SK-N-SH treated with all-trans-retinoic acid at 6 μM for 48 hours (cell line): ENCODE data around the gene TSSK2.
"Not testable (repeated sequence)": the region's sequence is repeated elsewhere in the genome, so short reads cannot be mapped to it uniquely, and the experiment has no call there.

ENCODE experiments used
- ATAC-seq: fragments of 200-7000 bp; cut with Tn5 transposase; 3 replicates; pipeline ENCODE4 v1.9.1; 2020; ENCODE audit warnings: mild to moderate bottlenecking, moderate library complexity
- ARNTL ChIP-seq: fragments of 450-650 bp; formaldehyde crosslinking; IDR thresholded peaks from 2 replicates; pipeline ENCODE4 v1.5.0; 2020; ENCODE audit warnings: low read depth, mild to moderate bottlenecking, moderate library complexity, borderline replicate concordance
- BACH2 ChIP-seq: fragments of 250-450 bp; sonication (Bioruptor Pico); IDR thresholded peaks from 2 replicates; pipeline ENCODE4 v1.9.0; 2021; ENCODE audit warnings: mild to moderate bottlenecking, borderline replicate concordance
- CSDC2 ChIP-seq: fragments of 250-450 bp; sonication (Bioruptor Pico); IDR thresholded peaks from 2 replicates; pipeline ENCODE4 v1.5.0; 2020; ENCODE audit warnings: mild to moderate bottlenecking, moderate library complexity
- CSRNP3 ChIP-seq: fragments of 250-450 bp; sonication (Bioruptor Pico); IDR thresholded peaks from 2 replicates; pipeline ENCODE4 v1.5.1; 2021; ENCODE audit warnings: mild to moderate bottlenecking, moderate library complexity
- ESRRG ChIP-seq: fragments of 250-450 bp; sonication (Bioruptor Pico); IDR thresholded peaks from 2 replicates; pipeline ENCODE4 v1.6.1; 2021; ENCODE audit warnings: mild to moderate bottlenecking
- GLIS3 ChIP-seq: fragments of 250-450 bp; sonication (Bioruptor Pico); IDR thresholded peaks from 2 replicates; pipeline ENCODE4 v1.5.0; 2020; ENCODE audit warnings: mild to moderate bottlenecking, moderate library complexity
- ISL1 ChIP-seq: fragments of 250-450 bp; sonication (Bioruptor Pico); IDR thresholded peaks from 2 replicates; pipeline ENCODE4 v2.1.2; 2022; ENCODE audit warnings: mild to moderate bottlenecking, moderate library complexity
- OSR1 ChIP-seq: fragments of 250-450 bp; sonication (Bioruptor Pico); IDR thresholded peaks from 2 replicates; pipeline ENCODE4 v1.8.0; 2022; ENCODE audit warnings: moderate library complexity, mild to moderate bottlenecking, inconsistent platforms
- PATZ1 ChIP-seq: fragments of 250-450 bp; sonication (Bioruptor Pico); IDR thresholded peaks from 2 replicates; pipeline ENCODE4 v1.8.0; 2020; ENCODE audit warnings: mild to moderate bottlenecking, moderate library complexity, borderline replicate concordance
- PPARA ChIP-seq: fragments of 250-450 bp; sonication (Bioruptor Pico); IDR thresholded peaks from 2 replicates; pipeline ENCODE4 v1.5.0; 2020; ENCODE audit warnings: mild to moderate bottlenecking, borderline replicate concordance
- RARB ChIP-seq: fragments of 250-450 bp; sonication (Bioruptor Pico); IDR thresholded peaks from 2 replicates; pipeline ENCODE4 v1.8.0; 2021; ENCODE audit warnings: mild to moderate bottlenecking, moderate library complexity
- SNAI2 ChIP-seq: fragments of 250-450 bp; sonication (Bioruptor Pico); IDR thresholded peaks from 2 replicates; pipeline ENCODE4 v1.5.0; 2020; ENCODE audit warnings: mild to moderate bottlenecking, moderate library complexity
- TCF4 ChIP-seq: fragments of 250-450 bp; sonication (Bioruptor Pico); IDR thresholded peaks from 2 replicates; pipeline ENCODE4 v1.8.0; 2021; ENCODE audit warnings: mild to moderate bottlenecking, moderate library complexity, borderline replicate concordance
- TOX ChIP-seq: fragments of 250-450 bp; sonication (Bioruptor Pico); IDR thresholded peaks from 2 replicates; pipeline ENCODE4 v1.8.0; 2021; ENCODE audit warnings: mild to moderate bottlenecking, moderate library complexity, borderline replicate concordance
- ZC3H10 ChIP-seq: fragments of 250-450 bp; sonication (Bioruptor Pico); IDR thresholded peaks from 2 replicates; pipeline ENCODE4 v1.5.1; 2021; ENCODE audit warnings: mild to moderate bottlenecking, moderate library complexity
- ZFP3 ChIP-seq: fragments of 250-450 bp; sonication (Bioruptor Pico); IDR thresholded peaks from 2 replicates; pipeline ENCODE4 v1.5.0; 2020; ENCODE audit warnings: mild to moderate bottlenecking, moderate library complexity
- ZNF565 ChIP-seq: fragments of 450-650 bp; formaldehyde crosslinking; conservative IDR thresholded peaks from 2 replicates; pipeline ENCODE4 v1.5.0; 2020; ENCODE audit warnings: low read depth, mild to moderate bottlenecking, moderate library complexity
- ZNF70 ChIP-seq: fragments of 450-650 bp; formaldehyde crosslinking; IDR thresholded peaks from 2 replicates; pipeline ENCODE4 v1.5.0; 2020; ENCODE audit warnings: mild to moderate bottlenecking, moderate library complexity
- ZNF8 ChIP-seq: fragments of 450-650 bp; formaldehyde crosslinking; IDR thresholded peaks from 2 replicates; pipeline ENCODE4 v1.5.0; 2020; ENCODE audit warnings: mild to moderate bottlenecking, moderate library complexity
- TF ChIP-seq, protein P1 (sequence below): fragments of 250-450 bp; sonication (Bioruptor Pico); IDR thresholded peaks from 2 replicates; pipeline ENCODE4 v1.8.0; 2021; ENCODE audit warnings: low read depth, mild to moderate bottlenecking, moderate library complexity, borderline replicate concordance
- TF ChIP-seq, protein P2 (sequence below): fragments of 250-450 bp; sonication (Bioruptor Pico); IDR thresholded peaks from 2 replicates; pipeline ENCODE4 v1.5.0; 2020; ENCODE audit warnings: mild to moderate bottlenecking, moderate library complexity

The TSSK2 gene

GRCh38 chr22:19082793-19083192 is 48.3 kb upstream of the TSSK2 start:
- TF ChIP-seq ESRRG (CRISPR knock-in tag), result no peak
- no peak for TF ChIP-seq ZFP3 (CRISPR knock-in tag)
- no peak for TF ChIP-seq ZNF8 (CRISPR knock-in tag)
- ATAC-seq, result no peak

- not testable (repeated sequence) for ATAC-seq
Observed at GRCh38 chr22:19084126-19084525, 47.0 kb upstream of the TSSK2 start.

GRCh38 chr22:19084586-19084985 is 46.5 kb upstream of the TSSK2 start:
- ATAC-seq, result not testable (repeated sequence)

GRCh38 chr22:19085233-19085718 is 45.8 kb upstream of the TSSK2 start:
- peak; percentile 90 for ATAC-seq
- no peak for TF ChIP-seq SNAI2 (CRISPR knock-in tag)
- TF ChIP-seq BACH2, result no peak
- no peak for TF ChIP-seq RARB (CRISPR knock-in tag)
- no peak for TF ChIP-seq ZNF565 (CRISPR knock-in tag)
- TF ChIP-seq, protein P1, sequence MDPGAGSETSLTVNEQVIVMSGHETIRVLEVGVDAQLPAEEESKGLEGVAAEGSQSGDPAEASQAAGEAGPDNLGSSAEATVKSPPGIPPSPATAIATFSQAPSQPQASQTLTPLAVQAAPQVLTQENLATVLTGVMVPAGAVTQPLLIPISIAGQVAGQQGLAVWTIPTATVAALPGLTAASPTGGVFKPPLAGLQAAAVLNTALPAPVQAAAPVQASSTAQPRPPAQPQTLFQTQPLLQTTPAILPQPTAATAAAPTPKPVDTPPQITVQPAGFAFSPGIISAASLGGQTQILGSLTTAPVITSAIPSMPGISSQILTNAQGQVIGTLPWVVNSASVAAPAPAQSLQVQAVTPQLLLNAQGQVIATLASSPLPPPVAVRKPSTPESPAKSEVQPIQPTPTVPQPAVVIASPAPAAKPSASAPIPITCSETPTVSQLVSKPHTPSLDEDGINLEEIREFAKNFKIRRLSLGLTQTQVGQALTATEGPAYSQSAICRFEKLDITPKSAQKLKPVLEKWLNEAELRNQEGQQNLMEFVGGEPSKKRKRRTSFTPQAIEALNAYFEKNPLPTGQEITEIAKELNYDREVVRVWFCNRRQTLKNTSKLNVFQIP (CRISPR knock-in tag), result no peak
- no peak for TF ChIP-seq CSDC2
- TF ChIP-seq ZNF70 (CRISPR knock-in tag), result no peak
- no peak for TF ChIP-seq TCF4 (CRISPR knock-in tag)
- TF ChIP-seq TOX (CRISPR knock-in tag), result no peak

GRCh38 chr22:19086417-19086816 is 44.7 kb upstream of the TSSK2 start:
- ATAC-seq, result no peak
- no peak for TF ChIP-seq OSR1 (CRISPR knock-in tag)
- no peak for TF ChIP-seq BACH2
- TF ChIP-seq, protein P1 (CRISPR knock-in tag), result no peak
- TF ChIP-seq ISL1 (CRISPR knock-in tag), result no peak
- TF ChIP-seq, protein P2, sequence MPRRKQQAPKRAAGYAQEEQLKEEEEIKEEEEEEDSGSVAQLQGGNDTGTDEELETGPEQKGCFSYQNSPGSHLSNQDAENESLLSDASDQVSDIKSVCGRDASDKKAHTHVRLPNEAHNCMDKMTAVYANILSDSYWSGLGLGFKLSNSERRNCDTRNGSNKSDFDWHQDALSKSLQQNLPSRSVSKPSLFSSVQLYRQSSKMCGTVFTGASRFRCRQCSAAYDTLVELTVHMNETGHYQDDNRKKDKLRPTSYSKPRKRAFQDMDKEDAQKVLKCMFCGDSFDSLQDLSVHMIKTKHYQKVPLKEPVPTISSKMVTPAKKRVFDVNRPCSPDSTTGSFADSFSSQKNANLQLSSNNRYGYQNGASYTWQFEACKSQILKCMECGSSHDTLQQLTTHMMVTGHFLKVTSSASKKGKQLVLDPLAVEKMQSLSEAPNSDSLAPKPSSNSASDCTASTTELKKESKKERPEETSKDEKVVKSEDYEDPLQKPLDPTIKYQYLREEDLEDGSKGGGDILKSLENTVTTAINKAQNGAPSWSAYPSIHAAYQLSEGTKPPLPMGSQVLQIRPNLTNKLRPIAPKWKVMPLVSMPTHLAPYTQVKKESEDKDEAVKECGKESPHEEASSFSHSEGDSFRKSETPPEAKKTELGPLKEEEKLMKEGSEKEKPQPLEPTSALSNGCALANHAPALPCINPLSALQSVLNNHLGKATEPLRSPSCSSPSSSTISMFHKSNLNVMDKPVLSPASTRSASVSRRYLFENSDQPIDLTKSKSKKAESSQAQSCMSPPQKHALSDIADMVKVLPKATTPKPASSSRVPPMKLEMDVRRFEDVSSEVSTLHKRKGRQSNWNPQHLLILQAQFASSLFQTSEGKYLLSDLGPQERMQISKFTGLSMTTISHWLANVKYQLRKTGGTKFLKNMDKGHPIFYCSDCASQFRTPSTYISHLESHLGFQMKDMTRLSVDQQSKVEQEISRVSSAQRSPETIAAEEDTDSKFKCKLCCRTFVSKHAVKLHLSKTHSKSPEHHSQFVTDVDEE (CRISPR knock-in tag), result no peak
- no peak for TF ChIP-seq ARNTL
- no peak for TF ChIP-seq ZC3H10 (CRISPR knock-in tag)
- TF ChIP-seq TCF4 (CRISPR knock-in tag), result no peak
- TF ChIP-seq GLIS3 (CRISPR knock-in tag), result no peak
- no peak for TF ChIP-seq CSDC2

- peak; percentile 63 for ATAC-seq
- TF ChIP-seq ZC3H10 (CRISPR knock-in tag) (no peak), GLIS3 (CRISPR knock-in tag) (no peak), ARNTL (no peak), ZNF8 (CRISPR knock-in tag) (no peak), PATZ1 (CRISPR knock-in tag) (no peak), ESRRG (CRISPR knock-in tag) (no peak), TOX (CRISPR knock-in tag) (no peak), RARB (CRISPR knock-in tag) (no peak), PPARA (CRISPR knock-in tag) (no peak), TCF4 (CRISPR knock-in tag) (no peak), BACH2 (no peak), CSRNP3 (no peak), OSR1 (CRISPR knock-in tag) (no peak)
- TF ChIP-seq, protein P1 (CRISPR knock-in tag), result no peak
Observed at GRCh38 chr22:19086896-19087295, 44.2 kb upstream of the TSSK2 start.
